NCI-H526 treated with DMSO at 0.1 percent for 48 hours (cell line): ENCODE measurements around the gene PCBD1.

Experiments
- DNase-seq: peaks from one replicate; lab custom pipeline; 2025; lab: John Stamatoyannopoulos, UW

PCBD1 gene

DNA sequence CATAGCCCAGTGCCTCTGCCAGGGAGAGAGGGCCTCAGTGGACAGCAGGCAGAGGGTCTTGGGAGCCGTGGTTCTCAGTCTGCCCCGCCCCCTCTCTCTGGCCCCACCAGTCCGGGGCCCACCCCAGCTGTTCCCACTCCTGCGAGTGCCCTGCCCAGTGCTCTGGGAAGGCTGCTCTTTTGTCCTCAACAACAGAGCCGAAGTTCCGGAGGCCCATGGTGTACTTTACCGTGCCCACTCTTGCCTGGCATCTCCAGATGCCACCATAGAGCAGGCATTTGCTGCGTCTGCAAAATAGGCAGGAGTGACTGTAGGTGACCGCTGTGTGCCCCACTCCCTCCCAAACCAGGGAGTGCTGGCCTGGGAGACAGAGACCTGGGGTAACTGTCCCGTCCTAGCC, 29.3 kb upstream of the PCBD1 start:
- no peak for DNase-seq

DNA sequence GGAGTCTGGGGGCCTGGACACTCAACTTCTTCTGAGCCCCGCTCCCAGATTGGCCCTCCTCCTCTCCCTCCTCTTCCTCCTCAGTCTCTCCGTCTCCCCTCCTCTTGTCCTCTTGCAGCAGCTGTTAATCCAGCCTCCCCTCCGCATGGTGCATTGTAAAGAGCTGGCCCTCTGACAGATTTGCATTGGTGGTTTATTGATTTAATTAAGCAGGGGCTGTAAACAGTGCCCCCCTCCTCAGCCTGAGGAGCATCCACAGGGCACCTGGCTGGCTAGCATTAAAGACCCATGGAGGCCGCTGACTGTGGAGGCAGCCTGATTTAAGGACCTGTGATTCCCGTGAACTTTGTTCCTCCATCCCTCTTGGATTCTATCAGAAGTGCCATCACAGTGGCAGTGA, 28.9 kb upstream of the PCBD1 start:
- DNase-seq = peak; percentile 39

DNA sequence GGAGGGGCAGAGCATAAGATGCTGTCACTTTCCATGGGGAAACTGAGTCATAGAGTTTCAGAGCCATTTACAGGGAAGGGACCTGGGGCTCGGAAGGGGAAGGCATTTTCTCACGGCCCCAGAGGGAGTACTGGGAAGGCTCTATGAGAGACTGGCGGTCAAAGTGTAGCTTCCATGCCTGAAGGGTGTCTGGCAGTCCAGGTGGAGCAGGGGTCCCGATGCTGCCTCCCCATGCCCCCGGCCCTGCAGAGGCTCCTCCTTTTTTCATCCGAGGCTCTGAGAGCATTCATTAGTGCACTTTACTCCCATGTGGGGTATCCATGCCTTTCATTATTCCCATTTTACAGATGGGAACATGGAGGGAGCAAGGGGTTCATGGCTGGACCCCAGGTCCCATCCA, 27.9 kb upstream of the PCBD1 start:
- DNase-seq = no peak

DNA sequence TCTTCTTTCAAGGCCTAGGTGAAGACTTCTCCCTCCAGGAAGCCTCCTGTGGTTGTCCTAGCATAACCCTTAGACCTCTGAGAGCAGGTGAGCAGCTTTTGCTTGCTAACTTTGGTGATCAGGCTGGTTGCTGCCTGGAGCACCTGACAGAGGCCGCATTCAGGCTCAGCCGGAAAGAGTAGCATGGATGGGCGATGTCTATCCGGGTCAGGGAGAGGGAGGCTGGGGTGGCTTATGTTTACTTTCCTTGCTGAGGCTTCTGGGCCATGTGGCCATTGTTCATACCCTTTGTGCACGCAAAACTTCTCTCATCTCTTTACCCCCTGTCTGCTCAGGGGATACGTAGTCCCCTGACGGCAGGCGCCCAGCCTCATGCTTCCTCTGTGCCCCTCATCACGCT, 27.4 kb upstream of the PCBD1 start:
- no peak for DNase-seq

DNA sequence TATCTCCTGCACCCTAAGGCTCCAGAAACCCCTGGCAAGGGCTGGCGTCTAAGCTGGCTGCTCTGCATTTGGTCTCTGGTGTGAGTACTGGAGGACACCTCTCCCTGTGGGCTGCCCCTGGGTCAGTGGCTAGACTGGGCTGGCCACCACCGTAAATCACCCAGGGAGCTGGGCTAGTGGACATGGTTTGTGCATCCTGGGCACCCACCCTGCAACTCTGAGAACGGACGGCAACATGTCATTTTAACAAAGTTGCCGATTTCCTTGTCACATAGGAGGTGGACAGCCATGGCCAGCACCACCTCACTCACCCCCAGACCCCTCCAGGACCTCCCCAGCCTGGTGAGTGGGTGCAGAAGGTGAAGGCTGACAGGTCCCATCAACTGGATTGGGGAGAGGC, 26.8 kb upstream of the PCBD1 start:
- DNase-seq = no peak

DNA sequence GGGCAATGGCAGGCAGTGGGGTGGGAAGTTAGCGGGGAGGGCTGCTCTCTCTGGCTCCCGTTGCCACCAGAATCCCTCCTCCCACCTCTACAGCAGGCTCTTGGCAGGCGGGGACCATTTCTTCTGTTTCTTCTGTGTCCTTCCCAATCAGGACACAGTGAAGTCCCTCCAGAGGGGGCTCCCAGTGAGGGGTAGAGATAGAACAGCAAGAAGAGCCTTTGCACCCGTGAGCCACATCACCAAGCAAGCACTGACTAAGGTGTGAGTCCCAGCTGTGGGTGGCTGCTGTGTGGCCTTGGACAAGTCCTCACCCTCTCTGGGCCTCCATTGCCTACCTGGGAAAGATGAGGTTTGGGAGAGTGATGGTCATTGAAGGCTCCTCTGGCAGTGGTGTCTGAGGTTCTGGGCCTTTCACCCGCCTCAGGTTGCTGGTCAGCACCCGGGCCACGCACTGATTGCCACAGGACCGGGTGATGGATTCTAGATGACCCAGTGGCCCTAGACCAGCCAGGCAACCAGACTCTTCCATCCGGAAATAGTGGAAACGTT, 26.0 kb upstream of the PCBD1 start:
- DNase-seq = no peak

DNA sequence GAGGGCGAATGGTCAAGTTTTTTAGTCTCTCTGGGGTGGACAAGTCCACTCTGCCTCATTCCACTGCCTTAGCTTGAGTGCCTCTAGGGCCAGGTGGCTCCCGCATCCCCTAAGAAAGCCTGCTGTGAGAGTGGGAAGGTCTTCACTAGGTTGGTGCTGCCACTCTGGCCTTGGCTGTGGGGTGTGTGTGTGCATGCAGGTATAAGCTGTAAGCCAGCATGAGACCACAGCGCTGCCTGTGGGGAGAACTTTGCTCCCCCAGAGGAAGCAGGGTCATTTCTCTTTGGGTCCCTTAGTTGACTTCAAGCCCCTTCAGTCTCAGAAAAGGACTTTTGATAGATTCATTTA, 25.5 kb upstream of the PCBD1 start:
- DNase-seq = no peak

DNA sequence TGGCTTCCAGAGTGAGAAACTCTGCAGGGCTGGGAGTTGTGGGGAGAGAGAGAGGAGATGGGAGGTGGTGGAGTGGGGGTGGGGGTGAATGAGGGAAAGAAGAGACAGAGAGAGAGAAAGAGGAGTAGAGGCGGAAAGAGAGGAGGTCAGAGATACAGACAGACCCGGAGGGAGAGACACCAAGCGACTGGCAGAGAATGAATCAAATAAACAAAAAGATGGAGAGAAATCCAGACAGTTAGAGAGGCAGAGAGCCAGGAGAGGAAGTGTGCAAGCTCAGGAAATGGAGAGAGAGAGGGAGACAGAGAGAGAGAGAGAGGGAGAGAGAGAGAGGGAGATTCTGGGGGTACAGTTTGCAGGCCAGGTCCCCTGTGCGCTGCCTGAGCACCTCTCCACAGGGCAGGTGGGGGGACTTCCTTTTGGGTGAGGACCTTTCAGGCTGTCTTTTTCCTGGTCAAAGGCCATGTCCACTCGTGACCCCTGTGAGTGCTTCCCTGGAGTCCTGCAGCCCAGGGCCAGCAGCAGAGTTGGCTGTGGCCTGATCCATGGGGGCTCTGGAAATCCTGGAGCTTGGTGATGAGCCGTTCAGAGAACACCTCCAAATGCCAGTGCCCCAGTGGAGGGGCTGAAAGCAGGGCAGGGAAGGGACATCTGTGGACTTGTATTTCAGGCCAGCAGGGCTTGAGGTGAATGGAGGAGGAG, 25.0 kb upstream of the PCBD1 start:
- DNase-seq = no peak

DNA sequence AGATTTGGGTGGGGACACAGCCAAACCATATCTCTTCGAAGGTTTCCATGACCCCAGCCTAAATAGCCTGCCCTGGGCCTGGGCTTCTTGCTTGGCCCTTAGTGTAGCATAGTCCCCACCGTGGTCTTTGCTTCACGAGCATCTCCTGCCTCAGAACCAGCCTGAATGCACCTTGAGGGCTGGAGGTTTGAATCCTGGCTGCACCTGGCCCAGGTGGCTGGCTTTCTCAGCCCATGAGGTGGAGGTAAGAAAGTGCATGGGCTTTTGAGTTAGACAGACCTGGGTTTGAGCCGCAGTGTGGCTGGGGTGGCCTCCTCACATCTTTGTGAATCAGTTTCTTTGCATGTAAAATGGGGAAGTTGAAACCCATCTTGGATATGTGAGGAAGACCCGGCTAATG, 24.2 kb upstream of the PCBD1 start:
- DNase-seq = no peak

DNA sequence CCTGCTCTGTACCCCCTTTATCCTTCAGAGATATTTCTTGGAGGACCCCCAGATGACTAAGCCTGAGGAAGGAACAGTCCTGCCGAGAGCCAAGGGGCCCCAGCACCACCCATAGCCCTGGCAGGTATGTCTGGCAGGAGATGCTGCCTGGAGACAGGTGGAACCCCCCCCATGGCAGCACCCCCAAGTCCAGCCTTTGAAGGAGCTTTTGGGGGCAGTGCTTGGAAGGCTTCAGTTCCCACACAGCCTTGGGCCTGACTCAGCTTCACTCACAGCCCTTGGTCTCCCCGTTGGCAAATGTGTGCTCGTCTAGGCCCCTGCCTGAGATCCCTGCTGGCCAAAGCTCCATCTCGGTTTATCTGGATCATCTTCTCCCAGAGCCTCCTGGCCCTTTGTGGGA, 23.0 kb upstream of the PCBD1 start:
- no peak for DNase-seq

DNA sequence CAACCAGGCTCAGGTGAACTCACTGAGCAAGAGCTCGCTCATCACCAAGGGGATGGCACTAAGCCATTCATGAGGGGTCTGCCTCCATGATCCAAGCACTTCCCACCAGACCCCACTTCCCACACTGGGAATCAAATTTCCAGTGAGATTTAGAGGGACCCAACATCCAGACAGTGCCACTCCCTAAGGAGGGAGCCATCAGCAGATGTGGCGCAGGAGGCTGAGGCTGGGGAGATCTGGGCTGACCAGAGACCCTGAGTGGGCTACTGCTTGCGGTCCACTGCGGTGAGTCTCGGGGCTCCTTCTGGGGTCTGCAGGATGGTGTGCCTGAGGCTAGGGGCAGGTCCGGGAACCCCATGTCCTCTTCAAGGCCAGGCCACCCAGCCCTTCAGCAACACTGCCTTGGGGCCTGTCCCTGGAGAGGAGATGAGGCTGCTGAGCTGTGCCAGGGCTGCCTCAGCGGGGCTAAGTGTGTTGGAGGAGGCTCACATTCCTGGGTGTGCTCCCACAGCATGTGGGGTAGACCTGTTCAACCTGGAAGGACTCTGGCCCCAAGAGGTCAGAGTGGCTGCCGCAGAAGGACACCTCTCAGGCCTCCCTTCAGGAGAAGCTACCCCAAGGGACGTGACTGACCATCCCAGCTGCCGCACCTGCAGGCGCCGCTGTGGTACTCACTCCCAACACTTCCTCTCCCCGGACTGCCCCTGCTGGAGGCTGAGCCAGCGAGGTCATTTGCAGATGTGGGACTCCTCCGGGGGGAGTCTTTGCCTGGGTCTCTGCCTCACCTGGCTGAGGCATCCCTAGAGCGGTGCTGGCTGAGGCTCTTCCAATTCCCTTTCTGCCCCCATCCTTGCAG, 22.3 kb upstream of the PCBD1 start:
- DNase-seq = no peak

DNA sequence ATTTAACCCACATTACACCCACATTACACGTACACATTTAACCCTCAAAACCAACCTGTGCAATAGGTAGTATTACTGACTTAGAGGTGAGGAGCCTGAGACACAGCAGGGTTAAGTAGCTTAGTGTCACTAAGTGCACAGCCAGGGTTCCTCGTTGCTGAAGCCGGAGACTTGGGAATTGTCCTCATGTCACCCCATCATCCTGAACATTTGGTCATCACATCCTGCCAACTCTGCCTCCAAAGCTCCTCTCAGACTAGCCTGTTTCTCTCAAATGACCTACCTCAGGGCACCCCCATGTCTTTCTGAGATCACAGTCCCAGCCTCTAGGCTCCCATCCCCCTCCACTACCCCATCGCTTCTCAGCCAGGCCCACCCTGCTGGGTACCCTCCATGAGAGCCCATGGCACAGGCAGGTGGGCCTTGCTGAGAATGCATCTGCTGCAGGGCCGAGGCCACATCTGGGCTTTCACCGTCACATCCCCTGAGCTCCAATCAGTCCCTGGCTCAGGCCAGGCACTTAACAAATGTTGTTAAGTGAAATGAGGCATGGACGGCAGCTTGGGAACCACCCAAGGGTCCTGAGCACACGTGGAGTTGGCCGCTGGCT, 21.1 kb upstream of the PCBD1 start:
- DNase-seq = no peak

DNA sequence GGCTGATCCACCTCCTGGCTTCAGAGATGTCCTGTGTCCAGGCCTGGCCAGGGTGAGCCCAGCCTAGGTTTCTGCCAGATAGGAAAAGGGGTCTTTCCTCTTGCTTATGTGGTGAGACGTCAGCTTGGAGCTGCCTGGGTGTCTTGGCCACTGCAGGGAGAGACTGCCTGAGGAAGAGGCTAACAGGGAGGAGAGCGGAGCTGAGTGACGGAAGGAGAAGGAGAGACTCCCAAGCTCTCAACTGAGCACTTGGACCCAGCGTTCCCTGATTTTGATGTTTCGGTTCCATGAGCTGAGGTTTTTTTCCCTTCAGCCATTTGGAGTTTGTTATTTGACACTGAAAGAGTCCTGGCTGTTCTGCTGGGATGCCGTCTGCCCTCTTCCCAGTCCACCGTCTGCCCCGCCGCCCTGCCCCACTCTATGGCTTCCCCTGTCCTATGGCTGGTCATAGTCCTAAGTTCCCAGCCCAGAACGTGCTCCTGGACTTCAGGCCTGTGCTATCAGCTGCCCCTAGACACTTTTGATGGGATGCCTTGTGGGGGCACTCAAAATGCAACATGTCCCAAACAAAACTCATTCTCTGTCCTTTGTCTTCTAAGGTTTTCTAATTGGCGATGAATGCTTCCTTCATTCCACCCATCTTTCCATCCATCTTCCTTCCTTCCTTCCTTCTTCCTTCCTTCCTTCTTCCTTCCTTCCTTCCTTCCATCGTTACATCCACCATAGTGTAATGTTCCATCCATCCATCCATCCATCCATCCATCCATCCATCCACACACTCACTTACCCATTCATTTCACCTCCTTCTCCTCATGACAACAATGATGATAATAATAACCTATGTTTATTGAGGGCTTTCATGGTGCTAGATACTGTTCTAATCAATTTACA, 20.3 kb upstream of the PCBD1 start:
- no peak for DNase-seq

DNA sequence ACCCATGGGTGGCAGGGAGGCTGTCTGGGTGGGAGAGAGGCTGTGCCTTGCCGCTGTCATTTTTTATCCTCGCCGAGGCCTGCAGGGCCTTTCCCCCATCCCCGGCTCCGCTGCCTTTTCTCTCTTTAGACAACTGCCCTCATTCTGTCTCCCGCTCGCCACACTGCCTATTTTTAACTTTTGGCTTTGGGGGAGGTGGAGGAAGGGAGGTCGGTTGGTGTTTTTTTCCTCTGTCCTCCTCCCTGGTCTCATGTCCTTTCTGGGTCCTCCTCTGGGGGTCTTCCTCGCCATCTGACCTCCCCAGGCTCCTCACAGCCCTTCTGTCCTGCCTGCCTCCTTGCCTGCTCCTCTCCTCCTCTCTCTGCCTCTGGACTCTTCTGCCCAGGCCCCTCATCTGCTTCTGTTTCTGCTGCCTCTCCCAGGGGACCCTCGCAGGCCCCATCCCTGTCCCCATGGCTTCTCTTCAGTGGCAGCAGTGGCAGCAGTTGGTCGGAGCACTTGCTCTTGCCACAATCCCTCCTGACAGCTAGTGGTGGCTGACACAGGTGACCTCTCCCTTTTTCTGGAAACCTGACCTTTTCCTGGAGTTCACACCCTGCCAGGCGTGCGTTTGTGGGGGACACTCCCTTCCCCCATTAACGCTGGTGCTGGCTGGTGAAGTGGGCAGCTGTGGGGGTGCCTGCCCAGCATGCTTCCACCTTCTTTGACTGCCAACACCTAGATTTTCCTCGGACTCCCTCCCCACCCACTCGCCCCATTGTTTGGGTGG, 19.5 kb upstream of the PCBD1 start:
- DNase-seq = no peak

DNA sequence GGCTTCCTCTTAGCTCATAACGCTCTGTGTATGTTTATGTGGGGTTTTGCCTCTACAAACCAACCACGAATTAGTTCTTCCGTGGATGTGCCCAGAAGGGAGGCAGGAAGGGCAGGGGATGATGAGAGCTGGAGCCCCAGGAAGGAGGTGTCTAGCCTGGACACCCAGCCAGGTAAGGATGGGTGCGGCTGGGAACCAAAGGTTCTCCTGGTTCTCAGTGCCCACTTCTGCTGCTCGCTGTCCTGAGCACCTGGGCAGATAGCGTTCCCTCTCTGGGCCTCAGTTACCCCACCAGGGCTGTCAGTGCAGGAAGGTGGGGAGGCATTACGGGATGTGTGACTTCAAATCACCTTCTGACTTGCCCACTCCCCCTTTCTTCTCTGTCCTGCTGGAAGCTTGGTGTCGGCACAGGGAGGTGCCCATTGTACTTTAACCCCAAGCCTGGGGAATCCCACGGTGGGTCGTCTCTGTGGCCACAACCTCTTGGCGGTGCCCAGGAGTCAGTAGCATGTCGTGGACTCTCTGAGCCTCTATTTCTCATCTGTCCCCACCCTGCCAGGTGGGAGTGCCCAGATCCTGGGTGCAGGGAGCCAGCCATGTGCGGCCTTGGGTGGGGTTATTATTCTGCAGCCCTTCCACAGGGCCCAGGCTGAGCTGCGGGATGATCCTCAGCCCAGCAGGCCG, 18.7 kb upstream of the PCBD1 start:
- DNase-seq = no peak

DNA sequence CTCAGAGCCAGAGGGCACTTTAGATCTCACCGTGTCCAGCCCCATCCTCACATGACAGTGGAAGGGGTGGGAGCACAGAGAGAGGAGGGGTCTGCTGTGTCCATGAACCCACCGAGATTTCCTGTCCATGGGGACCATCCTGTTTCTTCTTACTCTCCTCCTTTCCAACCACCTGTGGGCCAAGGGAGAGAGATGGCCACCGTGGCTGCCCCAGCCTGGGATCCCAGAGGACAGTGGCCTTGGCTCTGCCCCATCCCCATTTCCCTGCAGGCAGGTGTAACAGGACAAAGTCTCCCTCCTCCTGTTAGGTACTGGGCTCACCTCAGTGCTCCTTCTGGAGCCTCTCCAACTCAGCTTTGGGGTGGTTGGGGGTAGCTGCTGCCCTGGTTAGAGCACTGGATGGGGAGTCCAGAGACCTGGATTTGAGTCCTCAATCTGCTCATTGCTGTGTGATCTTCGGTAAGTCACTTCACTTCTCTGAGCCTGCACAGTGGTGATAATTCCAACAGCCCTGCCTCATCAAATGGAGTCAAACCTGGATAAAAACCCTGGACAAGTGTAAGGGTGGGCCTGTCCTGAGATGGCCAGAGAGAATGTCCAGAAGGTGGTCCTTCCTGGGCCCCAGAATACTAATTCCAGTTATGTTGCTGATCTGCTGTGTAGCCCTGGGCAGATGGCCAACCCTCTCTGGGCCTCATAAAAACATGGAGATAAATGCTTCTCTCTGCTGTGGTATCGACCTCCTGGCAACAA, 17.8 kb upstream of the PCBD1 start:
- DNase-seq = no peak

DNA sequence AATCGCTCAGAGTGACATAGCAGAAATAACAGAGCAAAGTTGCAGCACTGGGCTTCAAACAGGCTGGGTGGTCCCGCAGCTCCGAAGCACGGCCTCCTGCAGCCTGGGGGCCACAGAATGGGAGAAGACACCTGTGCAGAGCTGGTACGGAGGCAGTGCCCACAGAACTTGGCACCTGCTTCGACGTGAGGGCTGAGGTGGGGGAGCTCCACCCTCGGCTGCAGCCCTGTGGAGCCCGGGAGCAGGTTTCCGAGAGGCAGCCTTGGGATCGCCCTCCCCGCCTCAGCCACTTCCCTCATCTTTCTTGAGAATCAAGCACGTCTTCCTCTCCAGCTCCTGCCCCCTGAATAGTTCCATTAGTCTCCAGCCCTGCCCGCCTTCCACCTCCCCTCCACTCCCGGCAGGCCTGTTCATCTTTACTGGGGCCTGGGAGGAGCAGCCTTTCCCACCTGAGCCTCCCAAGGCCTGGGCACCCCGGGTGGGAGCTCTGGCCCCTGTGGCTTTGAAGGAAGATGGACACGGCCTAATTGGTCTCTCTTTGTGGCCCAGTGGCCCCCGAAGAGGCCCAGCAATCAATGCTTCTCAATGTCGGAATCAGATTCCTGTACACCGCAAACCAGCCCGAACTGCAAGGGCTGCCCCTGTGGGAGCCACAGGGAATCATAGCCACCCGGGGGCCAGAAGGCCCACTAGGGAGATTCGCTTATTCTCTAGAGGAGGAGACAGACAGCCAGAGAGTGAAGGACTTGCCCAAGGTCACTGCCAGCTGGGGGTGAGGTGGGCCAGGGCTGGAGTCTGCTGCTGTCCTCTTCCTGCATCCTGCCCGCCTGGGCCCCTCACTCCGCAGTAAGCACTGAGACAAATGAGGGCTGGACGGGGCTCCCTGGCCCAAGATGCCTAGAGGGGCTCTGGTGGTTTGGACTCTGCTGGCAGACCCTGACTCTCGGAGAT, 17.0 kb upstream of the PCBD1 start:
- no peak for DNase-seq

DNA sequence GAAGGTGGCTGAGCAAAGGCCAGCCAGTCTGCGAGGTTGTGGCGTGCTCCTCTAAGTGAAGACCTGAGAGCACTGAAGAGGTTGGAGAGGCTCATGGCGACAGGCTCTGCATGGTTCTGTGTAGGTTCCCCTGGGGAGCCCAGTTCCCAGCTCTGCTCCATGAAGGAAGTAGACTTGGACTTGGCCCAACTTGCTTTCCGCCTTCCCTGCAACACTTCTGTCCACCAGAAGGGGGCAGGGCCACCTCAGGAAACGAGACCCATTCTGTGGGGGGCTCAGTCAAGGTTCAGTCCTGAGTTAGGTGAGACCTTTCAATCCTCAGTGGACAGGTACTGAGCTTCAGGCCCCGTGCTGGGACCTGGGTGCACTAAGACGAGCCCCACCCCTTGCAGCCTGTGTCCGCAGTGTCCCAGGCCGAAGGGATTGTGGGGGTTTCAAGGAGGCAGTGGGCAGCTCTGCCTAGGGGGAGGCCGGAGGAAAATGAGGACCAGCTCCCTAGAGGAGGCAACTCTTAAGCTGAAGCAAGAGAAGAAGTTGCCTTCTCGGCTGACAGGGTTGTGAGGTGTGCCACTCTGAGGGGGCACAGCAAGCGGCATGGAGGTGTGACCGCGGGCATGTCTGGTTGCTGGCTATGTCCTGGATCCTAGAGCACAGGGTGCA, 15.0 kb upstream of the PCBD1 start:
- DNase-seq = no peak
